ENCODE measurements around the gene EXOC3. TPM values are rescaled to one million over a fixed set of nuclear protein-coding genes. Genes with fewer than 3 reads are reported as not detected.

The EXOC3 gene
- total RNA-seq = 28.1 and 31.8 TPM in 2 replicates

GRCh38 chr5:442335-443238 lies at the start of gene EXOC3:
TSS of gene EXOC3 (plus strand) at chr5:443176. CDS start at chr5:446206, 3,030 bp downstream.

Other genes with a start within 250 kb of the EXOC3 start
- 2.7 and 3.1 TPM in 2 replicates for gene CCDC127, start 225.0 kb upstream of the EXOC3 start, total RNA-seq
- 98.5 and 110 TPM in 2 replicates for gene SDHA, start 224.9 kb upstream of the EXOC3 start, total RNA-seq
- gene PDCD6, start 171.5 kb upstream of the EXOC3 start, total RNA-seq = 86.4 and 94.0 TPM in 2 replicates
- gene AHRR, start 121.5 kb upstream of the EXOC3 start, total RNA-seq = 8.6 and 10.6 TPM in 2 replicates
- gene SLC9A3, start 81.3 kb downstream of the EXOC3 start, total RNA-seq = 1.5 and 1.7 TPM in 2 replicates
- 5.1 and 6.1 TPM in 2 replicates for gene CEP72, start 169.2 kb downstream of the EXOC3 start, total RNA-seq

All from bronchus fibroblast of lung (primary cell).